IMR-90 (cell line): ENCODE measurements around the gene OTOA. TPM values are rescaled to one million over a fixed set of nuclear protein-coding genes. Genes with fewer than 3 reads are reported as not detected.

Experiments used
- ATAC-seq: fragments of 200-7000 bp; cut with Tn5 transposase; 2 replicates; pipeline ENCODE4 v1.9.1; 2020; ENCODE audit warnings: low read depth, mild to moderate bottlenecking, moderate library complexity
- BruUV-seq: library from RNA; stranded (reverse); fragments of 400-500 nt; replicated peaks from 2 replicates; lab custom pipeline; 2021; lab: Mats Ljungman, UMichigan
- CTCF ChIA-PET: fragments of 300-600 bp; formaldehyde crosslinking; extraction: SDS; loops from one replicate; lab custom pipeline; 2021; ENCODE audit warnings: antibody characterized with exemption; lab: Yijun Ruan, JAX
- POLR2A ChIA-PET: fragments of 300-600 bp; sonication (Branson Sonifier 250); formaldehyde crosslinking; loops from one replicate; lab custom pipeline; 2022; ENCODE audit warnings: antibody characterized with exemption; ENCODE audit not compliant: unreplicated experiment; lab: Charles Lee
- DNase-seq: peaks from one replicate; pipeline ENCODE4 v3.0.0; 2013
- H2AFZ ChIP-seq: replicated peaks from 2 replicates; pipeline ENCODE3; 2013; ENCODE audit warnings: low read length, mild to moderate bottlenecking; ENCODE audit not compliant: poor library complexity
- H2AK5ac ChIP-seq: 2 replicates; pipeline ENCODE4 v1.6.1; 2013; ENCODE audit warnings: low read depth, low read length, inconsistent platforms
- H2AK9ac ChIP-seq: replicated peaks from 2 replicates; pipeline ENCODE3; 2013; ENCODE audit warnings: mild to moderate bottlenecking, low read depth, low read length, moderate library complexity; ENCODE audit not compliant: poor library complexity
- H2BK120ac ChIP-seq: 2 replicates; pipeline ENCODE4 v1.6.1; 2013; ENCODE audit warnings: low read depth, low read length, inconsistent platforms
- H2BK15ac ChIP-seq: 3 replicates; pipeline ENCODE4 v1.6.1; 2013; ENCODE audit warnings: low read depth, low read length, inconsistent platforms
- H2BK20ac ChIP-seq: 2 replicates; pipeline ENCODE4 v1.6.1; 2013; ENCODE audit warnings: low read depth, mild to moderate bottlenecking, inconsistent platforms, low read length, moderate library complexity
- H2BK5ac ChIP-seq: 2 replicates; pipeline ENCODE4 v1.6.1; 2013; ENCODE audit warnings: mild to moderate bottlenecking, low read depth, low read length, inconsistent platforms; ENCODE audit not compliant: poor library complexity, severe bottlenecking
- H3K14ac ChIP-seq: replicated peaks from 2 replicates; pipeline ENCODE4 v1.6.1; 2013; ENCODE audit warnings: low read depth, low read length, inconsistent platforms
- H3K18ac ChIP-seq: 2 replicates; pipeline ENCODE4 v1.6.1; 2013; ENCODE audit warnings: low read depth, low read length, control low read depth
- H3K23ac ChIP-seq: 2 replicates; pipeline ENCODE4 v1.6.1; 2013; ENCODE audit warnings: low read depth, low read length, inconsistent platforms
- H3K27ac ChIP-seq: 2 replicates; pipeline ENCODE4 v1.5.1; 2013; ENCODE audit warnings: mild to moderate bottlenecking, control low read depth, low read length; ENCODE audit not compliant: insufficient read depth
- H3K27me3 ChIP-seq: 2 replicates; pipeline ENCODE4 v1.6.1; 2013; ENCODE audit warnings: low read length; ENCODE audit not compliant: control insufficient read depth, insufficient read depth
- H3K36me3 ChIP-seq: 2 replicates; pipeline ENCODE4 v1.6.1; 2013; ENCODE audit warnings: low read length, mixed read lengths; ENCODE audit not compliant: control insufficient read depth, insufficient read depth
- H3K4ac ChIP-seq: 2 replicates; pipeline ENCODE4 v1.6.1; 2013; ENCODE audit warnings: low read depth, low read length, inconsistent platforms
- H3K4me1 ChIP-seq: 2 replicates; pipeline ENCODE4 v1.6.1; 2013; ENCODE audit warnings: low read length, mixed read lengths; ENCODE audit not compliant: control insufficient read depth, insufficient read depth
- H3K4me2 ChIP-seq: 2 replicates; pipeline ENCODE4 v1.6.1; 2013; ENCODE audit warnings: low read depth, mild to moderate bottlenecking, control low read depth, low read length, moderate library complexity
- H3K4me3 ChIP-seq: 2 replicates; pipeline ENCODE4 v1.5.1; 2013; ENCODE audit warnings: low read depth, mild to moderate bottlenecking, control low read depth, low read length, moderate library complexity; ENCODE audit not compliant: insufficient read depth
- H3K56ac ChIP-seq: 2 replicates; pipeline ENCODE4 v1.6.1; 2013; ENCODE audit warnings: low read length, inconsistent platforms; ENCODE audit not compliant: insufficient read depth; ENCODE audit errors: extremely low read depth
- H3K79me1 ChIP-seq, 2 experiments: 2 replicates each; pipeline ENCODE4 v1.6.1; 2013; ENCODE audit warnings: low read length in 2 of 2, inconsistent platforms in 1 of 2, low read depth in 1 of 2
- H3K9ac ChIP-seq: 2 replicates; pipeline ENCODE4 v1.6.1; 2013; ENCODE audit warnings: low read depth, low read length, control low read depth
- H3K9me1 ChIP-seq: 2 replicates; pipeline ENCODE4 v1.6.1; 2013; ENCODE audit warnings: low read length, inconsistent platforms; ENCODE audit not compliant: insufficient read depth
- H3K9me3 ChIP-seq: 2 replicates; pipeline ENCODE4 v1.6.1; 2013; ENCODE audit warnings: low read length; ENCODE audit not compliant: control insufficient read depth, insufficient read depth
- H4K20me1 ChIP-seq: 2 replicates; pipeline ENCODE4 v1.6.1; 2013; ENCODE audit warnings: low read length, inconsistent platforms; ENCODE audit not compliant: insufficient read depth
- H4K5ac ChIP-seq: 2 replicates; pipeline ENCODE4 v1.6.1; 2013; ENCODE audit warnings: mild to moderate bottlenecking, low read depth, low read length, control low read depth
- H4K8ac ChIP-seq, 2 experiments: 2 replicates each; pipeline ENCODE4 v1.6.1; 2013; ENCODE audit warnings: low read depth in 2 of 2, low read length in 2 of 2, control low read depth in 1 of 2, inconsistent platforms in 1 of 2
- H4K91ac ChIP-seq: 2 replicates; pipeline ENCODE4 v1.6.1; 2013; ENCODE audit warnings: low read depth, low read length, inconsistent platforms; ENCODE audit not compliant: insufficient read depth
- BHLHE40 ChIP-seq: fragments of 150-350 bp; IDR thresholded peaks from 2 replicates; pipeline ENCODE4 v1.6.1; 2016; ENCODE audit warnings: mild to moderate bottlenecking, low read depth, low read length
- CEBPB ChIP-seq: IDR thresholded peaks from 2 replicates; pipeline ENCODE4 v1.6.1; 2012; ENCODE audit warnings: low read depth, low read length, improper control_type of control experiment
- CHD1 ChIP-seq: IDR thresholded peaks from 2 replicates; pipeline ENCODE4 v1.6.1; 2012; ENCODE audit warnings: low read depth, low read length, improper control_type of control experiment
- CTCF ChIP-seq: conservative IDR thresholded peaks from 2 replicates; pipeline ENCODE4 v1.5.1; 2012; ENCODE audit warnings: mild to moderate bottlenecking, low read depth, low read length, improper control_type of control experiment
- ELK1 ChIP-seq: fragments of 150-350 bp; IDR thresholded peaks from 2 replicates; pipeline ENCODE4 v1.6.1; 2016; ENCODE audit warnings: low read depth, mild to moderate bottlenecking, low read length, moderate library complexity, borderline replicate concordance
- FOS ChIP-seq: fragments of 150-350 bp; IDR thresholded peaks from 2 replicates; pipeline ENCODE4 v1.6.1; 2016; ENCODE audit warnings: low read depth, low read length
- MAFK ChIP-seq: IDR thresholded peaks from 2 replicates; pipeline ENCODE4 v1.6.1; 2012; ENCODE audit warnings: low read depth, low read length, improper control_type of control experiment
- MAZ ChIP-seq: IDR thresholded peaks from 2 replicates; pipeline ENCODE4 v1.6.1; 2012; ENCODE audit warnings: low read depth, mild to moderate bottlenecking, low read length, improper control_type of control experiment, moderate library complexity, borderline replicate concordance
- MXI1 ChIP-seq: IDR thresholded peaks from 2 replicates; pipeline ENCODE4 v1.6.1; 2012; ENCODE audit warnings: low read depth, mild to moderate bottlenecking, low read length, moderate library complexity, borderline replicate concordance
- NFE2L2 ChIP-seq: fragments of 150-350 bp; IDR thresholded peaks from 2 replicates; pipeline ENCODE4 v1.6.1; 2016; ENCODE audit warnings: low read depth, mild to moderate bottlenecking, low read length
- POLR2A ChIP-seq: IDR thresholded peaks from 2 replicates; pipeline ENCODE4 v1.6.1; 2012; ENCODE audit warnings: mild to moderate bottlenecking, low read depth, low read length
- RAD21 ChIP-seq: IDR thresholded peaks from 2 replicates; pipeline ENCODE4 v1.6.1; 2012; ENCODE audit warnings: low read length, improper control_type of control experiment
- RCOR1 ChIP-seq: IDR thresholded peaks from 2 replicates; pipeline ENCODE4 v1.6.1; 2012; ENCODE audit warnings: mild to moderate bottlenecking, low read length, improper control_type of control experiment; ENCODE audit not compliant: insufficient replicate concordance
- RFX5 ChIP-seq: IDR thresholded peaks from 2 replicates; pipeline ENCODE4 v1.8.0; 2012; ENCODE audit warnings: low read depth, mild to moderate bottlenecking, low read length, moderate library complexity
- SMC3 ChIP-seq: fragments of 150-350 bp; IDR thresholded peaks from 2 replicates; pipeline ENCODE4 v1.6.1; 2016; ENCODE audit warnings: low read depth, mild to moderate bottlenecking, antibody characterized with exemption, low read length, moderate library complexity
- USF2 ChIP-seq: fragments of 150-350 bp; IDR thresholded peaks from 2 replicates; pipeline ENCODE4 v1.6.1; 2017; ENCODE audit warnings: mild to moderate bottlenecking, antibody characterized with exemption, low read length, low read depth
- WGBS, 2 experiments: methylation state at CpG; one replicate each; pipeline versions ENCODE4 v1.1.5 to v1.1.7; 2013; ENCODE audit warnings: missing lambda C conversion rate in 2 of 2; ENCODE audit not compliant: insufficient read length in 1 of 2; ENCODE audit errors: extremely low coverage in 2 of 2; 5-methylcytosine and 5-hydroxymethylcytosine counted together
- dilution Hi-C: fragments of 300-500 bp; cut with HindIII; formaldehyde crosslinking; loops from one replicate; pipeline ENCODE4 v1.14.3; 2018; ENCODE audit warnings: low sequenced_read_pairs; ENCODE audit not compliant: unreplicated experiment
- in situ Hi-C: fragments of 300-500 bp; cut with MboI; formaldehyde crosslinking; loops from 3 replicates; pipeline ENCODE4 v1.14.3; 2019; ENCODE audit warnings: low sequenced_read_pairs, inconsistent platforms, mixed read lengths
- intact Hi-C: fragments of 100-400 bp; cut with micrococcal nuclease; formaldehyde crosslinking; loops from 2 replicates; pipeline ENCODE4 v1.10.0; 2022
- polyA plus RNA-seq, 3 experiments: library from polyadenylated mRNA; depleted of rRNA; stranded (reverse); fragments of >200 nt; gene quantifications; 2 replicates each; pipeline ENCODE4 v1.2.3, GENCODE V29; 2012; ENCODE audit warnings: low replicate concordance in 1 of 3
- total RNA-seq: library from RNA; depleted of rRNA; stranded (reverse); fragments of >200 nt; gene quantifications from 2 replicates; pipeline ENCODE4 v1.2.3, GENCODE V29; 2012

OTOA gene
- total and polyA plus RNA-seq, 2 of the 4 experiments (the other 2 are of a cell fraction) = 0.02 TPM; not detected in 1

- in situ Hi-C loops = no loop called here
- Histone ChIP-seq H4K20me1 (no peaks in the 10 kb centered on the region), H3K9ac (no peak overlapping the region), H4K8ac (no peak overlapping the region), H3K9me3 (no peaks in the 10 kb centered on the region), H3K14ac (no peak overlapping the region), H3K27me3 (peaks cover 22% of the 10 kb centered on the region), H2AK9ac (no peak overlapping the region), H2AK5ac (no peak overlapping the region), H2BK20ac (no peak overlapping the region), H3K79me1 (no peaks in the 10 kb centered on the region), H3K4me3 (no peak overlapping the region), H4K5ac (no peak overlapping the region), H3K4ac (no peak overlapping the region), H3K27ac (no peak overlapping the region), H3K56ac (no peak overlapping the region), H3K36me3 (no peaks in the 10 kb centered on the region), H3K18ac (no peak overlapping the region), H3K4me2 (no peak overlapping the region), H3K4me1 (no peaks in the 10 kb centered on the region), H2AFZ (no peak overlapping the region), H3K23ac (no peak overlapping the region), H4K91ac (no peak overlapping the region), H3K9me1 (no peaks in the 10 kb centered on the region), H2BK15ac (no peak overlapping the region), H2BK5ac (no peak overlapping the region), H2BK120ac (no peak overlapping the region)
- intact Hi-C loops = no loop called here
- ChIA-PET CTCF (interaction anchor here (2.5 kb wide), 1 partner anchor 10 kb away, joined by 11 read pairs; no protein-coding TSS in a partner anchor), POLR2A (interaction anchor here (0.6 kb wide), 1 partner anchor 19 kb away, joined by 12 read pairs; no protein-coding TSS in a partner anchor)
- no peak for ATAC-seq
- TF ChIP-seq MXI1 (no peak), MAFK (no peak), CEBPB (no peak), FOS (no peak), SMC3 (no peak), RCOR1 (no peak), USF2 (no peak), CTCF (no peak), RFX5 (no peak), ELK1 (no peak), BHLHE40 (no peak), CHD1 (no peak), RAD21 (no peak), POLR2A (no peak), NFE2L2 (no peak), MAZ (no peak)
- DNase-seq = no peak
- BruUV-seq = no TSS peak
- no CpG with 5 or more reads among the region's 3 CpGs for WGBS, 2 experiments
- dilution Hi-C loops = no loop called here
Measured at GRCh38 chr16:21667575-21667974, 3.8 kb downstream of the OTOA start.
